Neural progenitor cell (in vitro differentiated cells): ENCODE measurements around the gene CDH13.

Experiments
- CTCF ChIP-seq: fragments of 200-600 bp; sonication (generic); IDR thresholded peaks from 2 replicates; pipeline ENCODE4 v1.5.1; 2017; ENCODE audit warnings: antibody characterized with exemption, mild to moderate bottlenecking
- EZH2 ChIP-seq: fragments of 200-600 bp; sonication (generic); IDR thresholded peaks from 2 replicates; pipeline ENCODE4 v1.6.1; 2017; ENCODE audit warnings: antibody characterized with exemption, mild to moderate bottlenecking, moderate library complexity
- EZH2phosphoT487 ChIP-seq: fragments of 200-600 bp; sonication (generic); IDR thresholded peaks from 2 replicates; pipeline ENCODE4 v1.6.1; 2017; ENCODE audit warnings: antibody characterized with exemption

- TF ChIP-seq CTCF (no peak), EZH2 (no peak), EZH2phosphoT487 (no peak)
These were observed 854.8 kb downstream of the CDH13 start for GRCh38 chr16:83481589-83481988.
